ENCODE measurements around the gene CCL22.
"Not testable (repeated sequence)": the region's sequence is repeated elsewhere in the genome, so short reads cannot be mapped to it uniquely, and the experiment has no call there.

The CCL22 gene

DNA sequence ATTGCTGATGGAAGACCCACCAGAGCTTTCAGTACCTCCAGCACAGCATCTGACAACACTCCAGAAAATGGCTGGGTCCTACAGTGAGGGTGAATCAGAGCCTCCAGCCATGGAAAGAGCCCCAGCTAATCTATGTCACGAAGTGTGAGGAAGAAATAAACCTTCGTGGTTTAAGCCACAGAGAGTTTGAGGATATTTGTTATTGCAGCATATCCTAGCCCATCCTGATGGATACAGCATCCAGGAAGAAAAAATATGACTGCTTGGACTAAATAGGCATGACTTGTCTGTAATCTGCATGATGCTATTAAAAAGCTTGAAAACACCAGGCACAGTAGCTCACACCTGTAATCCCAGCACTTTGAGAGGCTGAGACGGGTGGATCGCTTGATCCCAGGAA lies 32.7 kb downstream of the CCL22 start:
- DNase-seq (ENCODE audit: extremely low read depth in 1 of 2, low read depth in 1 of 2): no peak

DNA sequence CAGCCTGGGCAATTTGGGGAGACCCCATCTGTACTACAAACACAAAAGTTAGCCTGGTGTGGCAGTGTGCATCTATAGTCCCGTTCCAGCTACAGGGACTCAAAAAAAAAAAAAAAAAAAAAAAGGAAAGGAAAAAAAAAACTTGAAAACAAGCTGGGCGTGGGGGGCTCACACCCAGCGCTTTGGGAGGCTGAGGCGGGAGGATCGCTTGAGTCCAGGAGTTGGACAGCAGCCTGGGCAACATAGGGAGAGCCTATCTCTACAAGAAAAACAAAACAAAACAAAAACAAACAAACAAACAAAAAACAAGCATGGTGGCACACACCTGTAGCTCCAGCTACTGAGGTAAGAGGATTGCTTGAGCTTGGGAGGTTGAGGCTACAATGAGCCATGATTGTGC lies 33.1 kb downstream of the CCL22 start:
- DNase-seq (ENCODE audit: extremely low read depth in 1 of 2, low read depth in 1 of 2): no peak

DNA sequence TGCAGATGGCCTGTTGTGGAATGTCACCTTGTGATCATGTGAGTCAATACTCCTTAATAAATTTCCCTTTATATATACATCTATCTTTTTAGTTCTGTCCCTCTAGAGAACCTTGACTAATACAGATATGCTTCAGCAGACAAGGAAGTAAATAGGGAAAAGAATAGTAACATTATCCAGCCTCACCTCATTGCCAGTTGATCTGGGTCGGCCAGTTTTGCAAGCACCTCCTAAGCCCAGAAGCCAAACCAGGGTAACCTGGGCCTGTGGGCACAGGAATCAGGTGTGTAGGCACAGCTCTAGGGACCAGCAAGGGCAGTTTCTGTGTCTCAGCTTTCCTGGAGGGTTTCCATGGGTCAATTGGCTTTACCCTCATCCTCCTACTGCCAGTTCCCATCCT lies 34.1 kb downstream of the CCL22 start:
- no peak for DNase-seq (ENCODE audit: extremely low read depth in 1 of 2, low read depth in 1 of 2)

DNA sequence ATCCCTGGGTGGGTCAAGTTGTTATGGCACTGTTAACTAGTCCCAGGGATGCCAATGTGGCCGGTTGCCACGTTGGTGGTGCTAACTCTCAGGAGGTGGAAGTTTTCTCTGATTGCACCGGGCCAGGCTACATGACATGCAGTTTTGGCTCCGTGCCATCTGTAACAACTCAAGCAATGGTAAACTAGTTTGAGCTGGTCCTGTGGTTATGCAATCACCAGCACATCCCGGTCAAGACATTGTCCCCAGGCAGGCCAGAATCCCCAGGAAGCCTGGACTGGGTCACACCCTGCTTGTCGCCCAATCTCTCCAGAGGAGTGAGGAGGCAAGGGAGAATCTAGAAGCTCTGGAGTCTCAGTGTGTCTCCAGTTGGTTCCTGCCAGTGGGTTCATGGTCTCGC lies 35.9 kb downstream of the CCL22 start:
- no peak for DNase-seq (ENCODE audit: extremely low read depth in 1 of 2, low read depth in 1 of 2)

GRCh38 chr16:57395026-57395425 lies 36.4 kb downstream of the CCL22 start:
- no peak for DNase-seq (ENCODE audit: extremely low read depth in 1 of 2, low read depth in 1 of 2)

DNA sequence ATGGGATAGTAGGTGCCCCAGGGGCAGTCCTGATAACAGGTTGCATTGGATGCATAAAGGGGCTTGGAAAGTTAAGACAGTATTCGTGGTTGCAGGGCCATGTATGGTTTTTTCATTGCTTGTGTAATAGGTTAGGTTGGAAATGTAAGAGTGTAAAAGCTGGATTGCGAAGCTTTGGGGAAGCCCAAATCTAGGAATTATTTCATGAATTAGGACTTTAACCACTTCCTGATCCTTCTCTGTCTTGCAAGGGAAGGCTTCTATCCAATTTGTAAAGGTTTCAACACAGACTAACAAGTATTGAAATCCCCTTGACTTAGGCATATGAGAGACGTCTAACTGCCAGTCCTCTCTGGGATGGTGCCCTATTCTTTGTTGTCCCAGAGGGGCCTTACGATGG lies 38.2 kb downstream of the CCL22 start:
- no peak for DNase-seq (ENCODE audit: extremely low read depth in 1 of 2, low read depth in 1 of 2)

GRCh38 chr16:57397493-57397892 lies 38.9 kb downstream of the CCL22 start:
- DNase-seq (ENCODE audit: extremely low read depth in 1 of 2, low read depth in 1 of 2): not testable (repeated sequence)

GRCh38 chr16:57401943-57402640 lies 43.5 kb downstream of the CCL22 start:
- no peak for DNase-seq (ENCODE audit: extremely low read depth in 1 of 2, low read depth in 1 of 2)

GRCh38 chr16:57403965-57404817 lies 45.6 kb downstream of the CCL22 start, which contains the start of gene CCL17:
Gene CCL17 (plus strand): TSS chr16:57404767. CDS start chr16:57413933, 9,166 bp downstream.
- no peak for DNase-seq (ENCODE audit: extremely low read depth in 1 of 2, low read depth in 1 of 2)

DNA sequence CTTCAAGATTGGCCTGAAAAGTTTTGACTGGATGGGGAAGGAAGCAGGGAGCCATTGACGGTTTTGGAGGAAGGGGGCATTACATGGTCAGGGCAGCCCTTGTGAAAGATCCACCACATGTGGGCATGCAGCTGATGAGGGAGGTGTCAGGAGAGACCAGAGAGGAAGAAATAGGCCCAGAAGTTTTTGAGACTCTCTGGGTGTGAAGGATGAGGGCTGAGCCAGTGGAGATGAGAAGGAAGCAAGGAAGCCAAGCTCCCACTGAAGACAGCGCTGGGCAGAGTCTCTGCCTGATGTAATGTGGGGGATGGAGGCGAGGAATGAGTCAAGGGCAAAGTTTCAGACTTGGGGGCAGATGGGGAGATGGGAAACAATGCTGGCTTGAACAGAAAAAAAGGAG lies 46.5 kb downstream of the CCL22 start:
- no peak for DNase-seq (ENCODE audit: extremely low read depth in 1 of 2, low read depth in 1 of 2)

- no peak for DNase-seq (ENCODE audit: extremely low read depth in 1 of 2, low read depth in 1 of 2)
Measured at GRCh38 chr16:57406881-57407280, 48.3 kb downstream of the CCL22 start.

GRCh38 chr16:57407521-57408353 lies 49.2 kb downstream of the CCL22 start:
- no peak for DNase-seq (ENCODE audit: extremely low read depth in 1 of 2, low read depth in 1 of 2)

GRCh38 chr16:57409065-57409464 lies 50.5 kb downstream of the CCL22 start:
- DNase-seq (ENCODE audit: extremely low read depth in 1 of 2, low read depth in 1 of 2): no peak

GRCh38 chr16:57409870-57410587 lies 51.4 kb downstream of the CCL22 start:
- no peak for DNase-seq (ENCODE audit: extremely low read depth in 1 of 2, low read depth in 1 of 2)

DNA sequence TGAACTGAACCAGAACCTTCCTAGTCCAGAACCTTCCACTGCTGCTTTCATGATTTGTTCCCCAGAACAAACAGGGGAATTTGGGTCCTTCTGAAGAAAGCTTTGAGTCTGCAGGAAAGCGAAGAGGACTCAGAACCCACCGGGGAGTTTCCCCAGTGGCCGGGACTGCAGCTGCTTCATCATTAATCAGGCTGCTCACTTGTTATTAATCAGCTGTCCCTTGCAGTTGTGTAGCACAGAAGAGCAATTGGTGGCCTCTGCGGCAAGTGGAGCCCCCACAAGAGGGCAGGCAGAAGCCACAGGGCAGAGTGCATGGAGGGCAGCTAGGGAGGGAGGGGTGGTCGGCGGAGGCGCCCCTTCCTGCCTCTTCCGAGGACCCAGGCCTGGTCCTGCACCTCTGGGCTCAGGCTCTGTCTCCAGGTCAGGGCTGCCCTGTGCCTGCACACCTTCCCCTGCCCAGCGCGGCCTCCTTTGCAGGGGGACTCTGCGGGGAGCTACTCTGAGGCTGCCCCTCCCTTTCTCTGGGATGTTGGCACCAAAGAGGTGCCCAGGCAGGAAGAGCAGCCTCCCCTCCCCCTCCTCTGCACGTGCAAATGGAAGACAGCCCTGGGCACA lies 52.9 kb downstream of the CCL22 start:
- no peak for DNase-seq (ENCODE audit: extremely low read depth in 1 of 2, low read depth in 1 of 2)

DNA sequence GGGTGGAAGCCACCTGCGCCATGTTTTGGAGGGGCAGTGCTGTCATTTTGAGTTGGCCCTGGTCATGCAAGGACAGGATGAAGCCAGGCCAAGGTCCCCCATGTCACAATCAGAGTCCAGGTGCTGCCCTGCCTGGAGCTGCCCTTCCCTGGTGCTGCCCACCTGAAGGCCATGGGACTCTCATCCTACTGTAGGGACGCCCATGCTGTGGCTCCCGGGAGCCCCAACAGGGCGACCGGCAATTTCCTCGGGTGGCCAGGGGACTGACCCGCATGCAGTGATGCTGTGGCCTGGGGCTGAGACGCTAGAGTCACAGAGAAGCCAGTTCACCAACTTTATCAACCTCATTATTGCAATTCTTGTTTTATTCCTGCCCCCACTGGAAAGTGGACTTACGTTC lies 54.0 kb downstream of the CCL22 start:
- DNase-seq (ENCODE audit: extremely low read depth in 1 of 2, low read depth in 1 of 2): no peak

DNA sequence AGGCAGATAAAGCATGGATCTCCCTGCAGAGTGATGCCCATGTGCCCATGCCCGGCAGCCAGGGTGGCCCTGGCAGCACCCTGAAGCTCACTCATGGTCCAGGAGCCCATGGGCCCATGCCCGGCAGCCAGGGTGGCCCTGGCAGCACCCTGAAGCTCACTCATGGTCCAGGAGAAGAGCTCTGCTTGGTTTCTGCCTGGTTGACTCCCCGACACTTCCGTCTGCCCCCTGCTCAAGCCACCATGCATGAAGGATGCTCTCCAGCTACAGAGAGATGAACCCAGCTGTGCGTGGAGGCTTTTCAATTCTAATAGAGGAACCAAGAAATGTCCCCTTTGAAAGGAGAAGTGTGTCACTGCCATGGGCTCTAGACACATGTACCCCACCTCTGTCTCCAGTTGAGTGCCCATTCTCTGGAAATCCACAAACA lies 54.7 kb downstream of the CCL22 start:
- DNase-seq (ENCODE audit: extremely low read depth in 1 of 2, low read depth in 1 of 2): no peak

DNA sequence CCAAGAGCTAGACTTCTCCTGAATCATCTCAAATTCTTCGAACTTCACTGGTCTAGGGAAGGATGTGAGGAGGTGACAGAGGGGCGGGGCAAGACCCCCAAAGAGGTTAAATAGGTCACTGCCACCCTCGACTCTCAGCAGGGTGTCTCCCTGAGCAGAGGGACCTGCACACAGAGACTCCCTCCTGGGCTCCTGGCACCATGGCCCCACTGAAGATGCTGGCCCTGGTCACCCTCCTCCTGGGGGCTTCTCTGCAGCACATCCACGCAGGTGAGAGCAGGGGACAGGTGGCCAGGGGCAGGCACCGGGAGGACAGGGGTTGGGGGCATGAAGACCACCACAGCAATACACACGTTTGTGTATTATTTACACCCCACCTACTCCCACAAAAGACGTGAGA lies 55.1 kb downstream of the CCL22 start:
- DNase-seq (ENCODE audit: extremely low read depth in 1 of 2, low read depth in 1 of 2): no peak
